ENCODE data around the gene LONRF3. TPM values are rescaled to one million over a fixed set of nuclear protein-coding genes. Genes with fewer than 3 reads are reported as not detected.

Gene LONRF3
- total and polyA plus RNA-seq, 2 of the 13 experiments (the other 11 are each of a cell fraction or from before 2014, with no cell fraction given) = 4.8 to 11.6 TPM

DNA sequence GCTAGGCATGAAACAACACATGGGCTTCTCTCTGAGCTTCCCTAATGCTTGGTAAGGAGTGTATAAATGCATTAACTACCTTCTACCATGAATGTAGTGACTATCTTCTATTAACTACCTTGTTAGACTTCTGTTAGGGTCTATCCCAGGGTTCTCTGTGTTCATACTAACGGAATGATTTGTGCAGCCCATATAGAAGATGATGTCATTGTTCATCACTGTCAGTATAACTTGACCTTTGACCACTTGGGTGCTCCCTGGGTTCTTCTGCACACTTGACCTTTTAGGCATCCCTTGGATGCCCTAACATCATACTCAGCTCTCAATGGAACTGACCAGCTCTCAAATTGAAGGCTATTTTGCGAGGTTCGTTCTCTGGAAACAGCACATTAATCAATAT, 67.6 kb downstream of the LONRF3 start:
- BruUV-seq (replicated peaks) = no TSS peak
- Histone ChIP-seq H4K20me1 (ENCODE audit: insufficient read depth, low read length) (no peaks in the 10 kb centered on the region), H3K27ac (ENCODE audit: extremely low read length, insufficient read depth, low read length) (no peak overlapping the region), H3K27me3 (ENCODE audit: control insufficient read depth in 1 of 2, insufficient read depth in 2 of 2, low read length in 2 of 2) (no peaks in the 10 kb centered on the region), H3K9ac (ENCODE audit: insufficient read depth, low read depth, low read length) (no peak overlapping the region), H3K4me3 (replicated peaks in 1 of 3; ENCODE audit: insufficient read depth in 1 of 3, low read depth in 2 of 3, low read length in 3 of 3) (no peak overlapping the region), H3K36me3 (replicated peaks in 1 of 2; ENCODE audit: control insufficient read depth in 1 of 2, insufficient read depth in 2 of 2, low read length in 2 of 2) (no peaks in the 10 kb centered on the region), H2AFZ (ENCODE audit: low read length) (no peak overlapping the region), H3K4me2 (ENCODE audit: low read depth, low read length) (no peak overlapping the region), H3K79me2 (ENCODE audit: insufficient read depth, low read length) (no peaks in the 10 kb centered on the region), H3K4me1 (ENCODE audit: insufficient read depth, low read length) (peaks cover 17% of the 10 kb centered on the region), H3K9me3 (ENCODE audit: low read length) (no peaks in the 10 kb centered on the region)
- intact Hi-C loops (cut with micrococcal nuclease; ENCODE audit: unreplicated experiment) (no loop called here), in situ Hi-C loops (cut with HindIII; ENCODE audit: extremely low pct_ligation_motif_present, low pct_unique_long_range_greater_than_20kb) (no loop called here)
- FAIRE-seq (peak; percentile 8), ATAC-seq (no peak), DNase-seq (ENCODE audit: low spot score) (no peak)
- WGBS (ENCODE audit: low lambda C conversion rate) = 70% methylated on average over 3 of the region's 3 CpGs
- TF ChIP-seq ETV5 (CRISPR knock-in tag; IDR thresholded peaks at IDR 0.05; ENCODE audit: borderline replicate concordance) = no peak
- peak; percentile 52 for TF ChIP-seq ATF7 (IDR thresholded peaks at IDR 0.05)
- TF ChIP-seq ATF7 (CRISPR knock-in tag; IDR thresholded peaks at IDR 0.05) = no peak
- POLR2A ChIA-PET = interaction anchor here (1.6 kb wide), 1 partner anchor 67 kb away, joined by 6 read pairs; no protein-coding TSS in a partner anchor
- CTCF ChIA-PET (ENCODE audit: low intra/inter-chr PET ratio, low total read pairs) = no interaction called here

DNA sequence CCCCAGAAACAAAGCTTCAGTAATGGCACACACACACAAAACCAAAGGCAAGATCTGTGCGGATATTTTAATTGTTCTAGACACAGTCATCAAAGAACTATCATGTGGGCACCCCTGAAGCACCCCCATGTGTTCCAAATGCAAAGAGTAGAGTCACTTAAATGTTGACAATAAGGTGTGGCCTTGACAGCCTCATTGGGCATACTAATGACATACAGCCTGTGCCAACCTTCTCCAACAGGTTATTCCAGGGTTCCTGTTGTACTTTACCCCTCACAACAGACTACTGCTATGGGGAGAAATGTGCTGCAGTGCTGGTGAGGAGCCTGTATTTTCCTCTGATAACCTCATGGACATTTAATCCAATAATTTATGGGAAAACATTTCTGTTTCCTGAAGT, 68.6 kb downstream of the LONRF3 start:
- Histone ChIP-seq H2AFZ (ENCODE audit: low read length) (no peak overlapping the region), H3K79me2 (ENCODE audit: insufficient read depth, low read length) (no peaks in the 10 kb centered on the region), H3K9me3 (ENCODE audit: low read length) (no peaks in the 10 kb centered on the region), H3K27ac (ENCODE audit: extremely low read length, insufficient read depth, low read length) (no peak overlapping the region), H3K4me2 (ENCODE audit: low read depth, low read length) (no peak overlapping the region), H3K4me3 (replicated peaks in 1 of 3; ENCODE audit: insufficient read depth in 1 of 3, low read depth in 2 of 3, low read length in 3 of 3) (no peak overlapping the region), H4K20me1 (ENCODE audit: insufficient read depth, low read length) (no peaks in the 10 kb centered on the region), H3K27me3 (ENCODE audit: control insufficient read depth in 1 of 2, insufficient read depth in 2 of 2, low read length in 2 of 2) (no peaks in the 10 kb centered on the region), H3K36me3 (replicated peaks in 1 of 2; ENCODE audit: control insufficient read depth in 1 of 2, insufficient read depth in 2 of 2, low read length in 2 of 2) (no peaks in the 10 kb centered on the region), H3K4me1 (ENCODE audit: insufficient read depth, low read length) (peaks cover 17% of the 10 kb centered on the region), H3K9ac (ENCODE audit: insufficient read depth, low read depth, low read length) (no peak overlapping the region)
- POLR2A ChIA-PET = no interaction called here
- DNase-seq (ENCODE audit: low spot score) (no peak), ATAC-seq (no peak), FAIRE-seq (no peak)
- CTCF ChIA-PET (ENCODE audit: low intra/inter-chr PET ratio, low total read pairs) = no interaction called here
- intact Hi-C loops (cut with micrococcal nuclease; ENCODE audit: unreplicated experiment) = no loop called here
- 86% methylated on average over 1 of the region's 1 CpG for WGBS (ENCODE audit: low lambda C conversion rate)
- in situ Hi-C loops (cut with HindIII; ENCODE audit: extremely low pct_ligation_motif_present, low pct_unique_long_range_greater_than_20kb) = no loop called here
- no TSS peak for BruUV-seq (replicated peaks)
- TF ChIP-seq ZNF616 (CRISPR knock-in tag; IDR thresholded peaks at IDR 0.05; ENCODE audit: low read depth) = no peak
- no peak for TF ChIP-seq PHF21A (CRISPR knock-in tag; IDR thresholded peaks at IDR 0.05)
- no peak for TF ChIP-seq ATAD3A (CRISPR knock-in tag; IDR thresholded peaks at IDR 0.05)
- TF ChIP-seq, protein P1, sequence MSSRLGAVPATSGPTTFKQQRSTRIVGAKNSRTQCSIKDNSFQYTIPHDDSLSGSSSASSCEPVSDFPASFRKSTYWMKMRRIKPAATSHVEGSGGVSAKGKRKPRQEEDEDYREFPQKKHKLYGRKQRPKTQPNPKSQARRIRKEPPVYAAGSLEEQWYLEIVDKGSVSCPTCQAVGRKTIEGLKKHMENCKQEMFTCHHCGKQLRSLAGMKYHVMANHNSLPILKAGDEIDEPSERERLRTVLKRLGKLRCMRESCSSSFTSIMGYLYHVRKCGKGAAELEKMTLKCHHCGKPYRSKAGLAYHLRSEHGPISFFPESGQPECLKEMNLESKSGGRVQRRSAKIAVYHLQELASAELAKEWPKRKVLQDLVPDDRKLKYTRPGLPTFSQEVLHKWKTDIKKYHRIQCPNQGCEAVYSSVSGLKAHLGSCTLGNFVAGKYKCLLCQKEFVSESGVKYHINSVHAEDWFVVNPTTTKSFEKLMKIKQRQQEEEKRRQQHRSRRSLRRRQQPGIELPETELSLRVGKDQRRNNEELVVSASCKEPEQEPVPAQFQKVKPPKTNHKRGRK (CRISPR knock-in tag; IDR thresholded peaks at IDR 0.05) = no peak
- TF ChIP-seq ZNF816 (CRISPR knock-in tag; IDR thresholded peaks at IDR 0.05; ENCODE audit: borderline replicate concordance) = no peak
- TF ChIP-seq ZNF512B (CRISPR knock-in tag; IDR thresholded peaks at IDR 0.05; ENCODE audit: borderline replicate concordance) = no peak
- no peak for TF ChIP-seq ARNT (IDR thresholded peaks at IDR 0.05)
- no peak for TF ChIP-seq ADNP (CRISPR knock-in tag; IDR thresholded peaks at IDR 0.05)
- TF ChIP-seq MLXIP (CRISPR knock-in tag; IDR thresholded peaks at IDR 0.05; ENCODE audit: borderline replicate concordance) = no peak

All from HepG2 (cell line).